BJ (cell line): Measurements from ENCODE around the gene NFAM1. TPM values are rescaled to one million over a fixed set of nuclear protein-coding genes. Genes with fewer than 3 reads are reported as not detected.

Source experiments
- CTCF ChIA-PET: fragments of 350-600 bp; formaldehyde crosslinking; extraction: SDS; loops from one replicate; lab custom pipeline; 2021; ENCODE audit warnings: antibody characterized with exemption, inconsistent platforms; lab: Yijun Ruan, JAX
- POLR2A ChIA-PET: fragments of 300-600 bp; sonication (Branson Sonifier 250); formaldehyde crosslinking; extraction: SDS; loops from one replicate; lab custom pipeline; 2021; ENCODE audit warnings: antibody characterized with exemption; lab: Charles Lee
- DNase-seq: peaks from one replicate; pipeline ENCODE4 v3.0.0-alpha.2; 2011; ENCODE audit warnings: low read depth
- H3K27me3 ChIP-seq: 2 replicates; pipeline ENCODE4 v1.6.0; 2011; ENCODE audit warnings: low read length; ENCODE audit not compliant: control insufficient read depth, insufficient read depth
- H3K36me3 ChIP-seq: 2 replicates; pipeline ENCODE4 v1.5.1; 2011; ENCODE audit warnings: low read length; ENCODE audit not compliant: control insufficient read depth, insufficient read depth
- H3K4me3 ChIP-seq: 2 replicates; pipeline ENCODE4 v1.5.1; 2011; ENCODE audit warnings: low read depth, mild to moderate bottlenecking, control low read depth, low read length
- polyA plus RNA-seq: library from polyadenylated mRNA; depleted of rRNA; stranded (reverse); fragments of >200 nt; gene quantifications from 2 replicates; pipeline ENCODE4 v1.2.3, GENCODE V29; 2011
- TF ChIP-seq, protein P1 (sequence below): IDR thresholded peaks from 2 replicates; pipeline ENCODE4 v1.5.1; 2011; ENCODE audit warnings: low read depth, mild to moderate bottlenecking, control low read depth, inconsistent platforms, low read length, moderate library complexity; ENCODE audit not compliant: insufficient read depth

Gene NFAM1
- polyA plus RNA-seq, 1 experiment, result 0.01 TPM

GRCh38 chr22:42431401-42432019 lies 693 bp downstream of the NFAM1 start:
- POLR2A ChIA-PET, result no interaction called here
- H3K36me3 ChIP-seq, result no peaks in the 10 kb centered on the region
- no peak overlapping the region for H3K4me3 ChIP-seq
- TF ChIP-seq, protein P1, sequence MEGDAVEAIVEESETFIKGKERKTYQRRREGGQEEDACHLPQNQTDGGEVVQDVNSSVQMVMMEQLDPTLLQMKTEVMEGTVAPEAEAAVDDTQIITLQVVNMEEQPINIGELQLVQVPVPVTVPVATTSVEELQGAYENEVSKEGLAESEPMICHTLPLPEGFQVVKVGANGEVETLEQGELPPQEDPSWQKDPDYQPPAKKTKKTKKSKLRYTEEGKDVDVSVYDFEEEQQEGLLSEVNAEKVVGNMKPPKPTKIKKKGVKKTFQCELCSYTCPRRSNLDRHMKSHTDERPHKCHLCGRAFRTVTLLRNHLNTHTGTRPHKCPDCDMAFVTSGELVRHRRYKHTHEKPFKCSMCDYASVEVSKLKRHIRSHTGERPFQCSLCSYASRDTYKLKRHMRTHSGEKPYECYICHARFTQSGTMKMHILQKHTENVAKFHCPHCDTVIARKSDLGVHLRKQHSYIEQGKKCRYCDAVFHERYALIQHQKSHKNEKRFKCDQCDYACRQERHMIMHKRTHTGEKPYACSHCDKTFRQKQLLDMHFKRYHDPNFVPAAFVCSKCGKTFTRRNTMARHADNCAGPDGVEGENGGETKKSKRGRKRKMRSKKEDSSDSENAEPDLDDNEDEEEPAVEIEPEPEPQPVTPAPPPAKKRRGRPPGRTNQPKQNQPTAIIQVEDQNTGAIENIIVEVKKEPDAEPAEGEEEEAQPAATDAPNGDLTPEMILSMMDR, result no peak
- DNase-seq, result no peak
- CTCF ChIA-PET, result interaction anchor here (0.8 to 1.4 kb wide), 4 partner anchors 12 to 341 kb away, joined by 3 to 6 read pairs (median 5); partner anchors contain the start of gene NDUFA6
- peaks cover 33% of the 10 kb centered on the region for H3K27me3 ChIP-seq

DNA sequence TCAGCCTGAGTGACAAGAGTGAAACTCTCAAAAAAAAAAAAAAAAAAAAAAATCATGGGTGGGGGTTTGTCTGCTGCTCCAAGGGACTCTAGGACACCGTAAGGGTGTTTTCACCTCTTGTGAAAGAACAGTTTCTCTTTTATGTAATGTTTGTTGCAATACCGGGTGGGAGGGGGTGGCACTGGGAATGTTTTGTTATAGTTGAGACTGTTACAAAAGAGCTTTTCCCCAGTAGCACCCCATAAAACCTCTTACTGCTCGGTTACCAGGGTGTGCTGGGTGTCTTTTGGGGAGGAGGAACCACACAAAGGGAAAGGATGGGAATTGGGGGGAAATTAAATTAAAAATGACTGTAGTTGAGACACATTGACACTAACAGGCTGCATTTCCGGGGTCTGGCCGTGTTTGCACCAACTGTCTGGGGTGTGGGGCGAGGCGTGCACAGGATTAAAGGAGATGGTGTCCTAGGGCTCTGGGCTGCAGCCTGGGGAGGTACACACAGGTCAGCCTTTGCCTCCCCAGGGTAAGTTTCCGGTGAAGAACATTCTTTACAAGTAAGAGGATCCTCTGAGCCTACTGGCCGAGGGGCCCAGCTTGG lies 1.6 kb downstream of the NFAM1 start:
- peaks cover 33% of the 10 kb centered on the region for H3K27me3 ChIP-seq
- no peak overlapping the region for H3K4me3 ChIP-seq
- no peak for DNase-seq
- CTCF ChIA-PET, result interaction anchor here (0.6 to 0.8 kb wide), 2 partner anchors 12 to 27 kb away, joined by 3 read pairs; no protein-coding TSS in a partner anchor
- POLR2A ChIA-PET, result no interaction called here
- TF ChIP-seq, protein P1, result no peak
- no peaks in the 10 kb centered on the region for H3K36me3 ChIP-seq

- POLR2A ChIA-PET, result no interaction called here
- CTCF ChIA-PET, result interaction anchor here (0.8 to 1.3 kb wide), 3 partner anchors 14 to 731 kb away, joined by 3 read pairs; no protein-coding TSS in a partner anchor
Observed at GRCh38 chr22:42428760-42429159, 3.4 kb downstream of the NFAM1 start.

DNA sequence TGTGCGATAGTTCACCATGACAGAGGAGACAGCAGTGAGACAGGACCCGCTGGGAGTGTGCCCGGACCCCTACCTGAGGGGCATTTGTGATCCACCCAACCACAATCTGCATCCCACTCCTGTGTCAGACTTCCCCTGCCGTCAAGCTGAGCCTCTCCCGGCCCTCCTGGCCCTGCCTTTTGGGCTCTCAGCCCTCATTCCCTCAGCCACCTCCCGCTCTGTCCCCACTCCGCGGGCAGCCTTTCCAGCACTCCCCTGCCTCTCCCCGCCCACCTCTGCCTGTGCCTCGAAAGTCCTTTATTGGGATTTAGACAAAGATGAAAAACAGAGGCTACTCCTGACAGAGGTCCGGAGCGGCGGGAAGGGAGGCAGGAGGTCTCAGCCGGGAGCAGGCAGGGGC lies 4.2 kb downstream of the NFAM1 start:
- peaks cover 24% of the 10 kb centered on the region for H3K27me3 ChIP-seq
- CTCF ChIA-PET, result interaction anchor here (1.3 kb wide), 1 partner anchor 15 kb away, joined by 3 read pairs; no protein-coding TSS in a partner anchor
- TF ChIP-seq, protein P1, result no peak

More at GRCh38 chr22:42428760-42429159, 3.4 kb downstream of the NFAM1 start:
- TF ChIP-seq, protein P1, result no peak
- Histone ChIP-seq H3K4me3 (no peak overlapping the region), H3K27me3 (peaks cover 30% of the 10 kb centered on the region), H3K36me3 (no peaks in the 10 kb centered on the region)
- no peak for DNase-seq

DNA sequence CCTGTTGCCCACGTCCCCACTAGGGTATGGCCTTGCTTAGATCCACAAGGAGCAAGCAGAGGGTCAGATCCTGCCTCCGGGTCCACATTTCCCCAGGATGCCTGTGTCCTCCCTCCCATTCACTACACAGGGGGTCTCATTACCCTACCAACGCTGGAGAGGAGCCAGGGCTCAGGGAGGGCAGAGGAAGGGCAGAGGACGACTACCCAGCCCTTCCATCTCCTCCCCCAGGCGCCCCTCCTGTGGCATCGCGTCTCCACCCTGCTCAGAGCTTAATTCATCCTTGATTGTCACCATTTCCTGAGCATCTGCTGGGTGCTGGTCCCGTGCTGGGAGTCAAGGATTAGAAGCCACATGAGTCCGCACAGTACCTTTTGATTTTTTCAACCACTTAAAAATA lies 5.0 kb downstream of the NFAM1 start:
- CTCF ChIA-PET, result no interaction called here
- POLR2A ChIA-PET, result no interaction called here

More for the DNA sequence above, 4.2 kb downstream of the NFAM1 start:
- DNase-seq, result no peak
- no peaks in the 10 kb centered on the region for H3K36me3 ChIP-seq
- no peak overlapping the region for H3K4me3 ChIP-seq
- POLR2A ChIA-PET, result no interaction called here

More for the DNA sequence above, 5.0 kb downstream of the NFAM1 start:
- no peaks in the 10 kb centered on the region for H3K36me3 ChIP-seq
- peaks cover 20% of the 10 kb centered on the region for H3K27me3 ChIP-seq
- TF ChIP-seq, protein P1, result no peak
- DNase-seq, result no peak
- no peak overlapping the region for H3K4me3 ChIP-seq
